SK-N-SH treated with all-trans-retinoic acid at 6 μM for 48 hours (cell line): ENCODE data around the gene SLC38A10.

Source experiments
- ATAC-seq: fragments of 200-7000 bp; cut with Tn5 transposase; 3 replicates; pipeline ENCODE4 v1.9.1; 2020; ENCODE audit warnings: mild to moderate bottlenecking, moderate library complexity
- ARNTL ChIP-seq: fragments of 450-650 bp; formaldehyde crosslinking; IDR thresholded peaks from 2 replicates; pipeline ENCODE4 v1.5.0; 2020; ENCODE audit warnings: low read depth, mild to moderate bottlenecking, moderate library complexity, borderline replicate concordance
- BACH2 ChIP-seq: fragments of 250-450 bp; sonication (Bioruptor Pico); IDR thresholded peaks from 2 replicates; pipeline ENCODE4 v1.9.0; 2021; ENCODE audit warnings: mild to moderate bottlenecking, borderline replicate concordance
- CSRNP3 ChIP-seq: fragments of 250-450 bp; sonication (Bioruptor Pico); IDR thresholded peaks from 2 replicates; pipeline ENCODE4 v1.5.1; 2021; ENCODE audit warnings: mild to moderate bottlenecking, moderate library complexity
- ESRRG ChIP-seq: fragments of 250-450 bp; sonication (Bioruptor Pico); IDR thresholded peaks from 2 replicates; pipeline ENCODE4 v1.6.1; 2021; ENCODE audit warnings: mild to moderate bottlenecking
- GLIS3 ChIP-seq: fragments of 250-450 bp; sonication (Bioruptor Pico); IDR thresholded peaks from 2 replicates; pipeline ENCODE4 v1.5.0; 2020; ENCODE audit warnings: mild to moderate bottlenecking, moderate library complexity
- ISL1 ChIP-seq: fragments of 250-450 bp; sonication (Bioruptor Pico); IDR thresholded peaks from 2 replicates; pipeline ENCODE4 v2.1.2; 2022; ENCODE audit warnings: mild to moderate bottlenecking, moderate library complexity
- OSR1 ChIP-seq: fragments of 250-450 bp; sonication (Bioruptor Pico); IDR thresholded peaks from 2 replicates; pipeline ENCODE4 v1.8.0; 2022; ENCODE audit warnings: moderate library complexity, mild to moderate bottlenecking, inconsistent platforms
- POU6F1 ChIP-seq: fragments of 250-450 bp; sonication (Bioruptor Pico); IDR thresholded peaks from 2 replicates; pipeline ENCODE4 v1.8.0; 2021; ENCODE audit warnings: low read depth, mild to moderate bottlenecking, moderate library complexity, borderline replicate concordance
- PPARA ChIP-seq: fragments of 250-450 bp; sonication (Bioruptor Pico); IDR thresholded peaks from 2 replicates; pipeline ENCODE4 v1.5.0; 2020; ENCODE audit warnings: mild to moderate bottlenecking, borderline replicate concordance
- RARB ChIP-seq: fragments of 250-450 bp; sonication (Bioruptor Pico); IDR thresholded peaks from 2 replicates; pipeline ENCODE4 v1.8.0; 2021; ENCODE audit warnings: mild to moderate bottlenecking, moderate library complexity
- SNAI2 ChIP-seq: fragments of 250-450 bp; sonication (Bioruptor Pico); IDR thresholded peaks from 2 replicates; pipeline ENCODE4 v1.5.0; 2020; ENCODE audit warnings: mild to moderate bottlenecking, moderate library complexity
- TCF4 ChIP-seq: fragments of 250-450 bp; sonication (Bioruptor Pico); IDR thresholded peaks from 2 replicates; pipeline ENCODE4 v1.8.0; 2021; ENCODE audit warnings: mild to moderate bottlenecking, moderate library complexity, borderline replicate concordance
- TOX ChIP-seq: fragments of 250-450 bp; sonication (Bioruptor Pico); IDR thresholded peaks from 2 replicates; pipeline ENCODE4 v1.8.0; 2021; ENCODE audit warnings: mild to moderate bottlenecking, moderate library complexity, borderline replicate concordance
- TSHZ2 ChIP-seq: fragments of 250-450 bp; sonication (Bioruptor Pico); IDR thresholded peaks from 2 replicates; pipeline ENCODE4 v1.5.0; 2020; ENCODE audit warnings: mild to moderate bottlenecking, moderate library complexity
- ZC3H10 ChIP-seq: fragments of 250-450 bp; sonication (Bioruptor Pico); IDR thresholded peaks from 2 replicates; pipeline ENCODE4 v1.5.1; 2021; ENCODE audit warnings: mild to moderate bottlenecking, moderate library complexity
- ZFP30 ChIP-seq: fragments of 450-650 bp; formaldehyde crosslinking; IDR thresholded peaks from 2 replicates; pipeline ENCODE4 v1.5.0; 2022; ENCODE audit warnings: mild to moderate bottlenecking, moderate library complexity
- ZNF565 ChIP-seq: fragments of 450-650 bp; formaldehyde crosslinking; conservative IDR thresholded peaks from 2 replicates; pipeline ENCODE4 v1.5.0; 2020; ENCODE audit warnings: low read depth, mild to moderate bottlenecking, moderate library complexity
- ZNF8 ChIP-seq: fragments of 450-650 bp; formaldehyde crosslinking; IDR thresholded peaks from 2 replicates; pipeline ENCODE4 v1.5.0; 2020; ENCODE audit warnings: mild to moderate bottlenecking, moderate library complexity
- TF ChIP-seq, protein P1 (sequence below): fragments of 250-450 bp; sonication (Bioruptor Pico); IDR thresholded peaks from 2 replicates; pipeline ENCODE4 v1.8.0; 2020; ENCODE audit warnings: mild to moderate bottlenecking, moderate library complexity, borderline replicate concordance
- TF ChIP-seq, protein P2 (sequence below): fragments of 250-450 bp; sonication (Bioruptor Pico); IDR thresholded peaks from 2 replicates; pipeline ENCODE4 v1.5.1; 2020; ENCODE audit warnings: low read depth, mild to moderate bottlenecking, moderate library complexity

The SLC38A10 gene

GRCh38 chr17:81263371-81264181, 31.5 kb downstream of the SLC38A10 start:
- ATAC-seq, result no peak
- TF ChIP-seq, protein P1, sequence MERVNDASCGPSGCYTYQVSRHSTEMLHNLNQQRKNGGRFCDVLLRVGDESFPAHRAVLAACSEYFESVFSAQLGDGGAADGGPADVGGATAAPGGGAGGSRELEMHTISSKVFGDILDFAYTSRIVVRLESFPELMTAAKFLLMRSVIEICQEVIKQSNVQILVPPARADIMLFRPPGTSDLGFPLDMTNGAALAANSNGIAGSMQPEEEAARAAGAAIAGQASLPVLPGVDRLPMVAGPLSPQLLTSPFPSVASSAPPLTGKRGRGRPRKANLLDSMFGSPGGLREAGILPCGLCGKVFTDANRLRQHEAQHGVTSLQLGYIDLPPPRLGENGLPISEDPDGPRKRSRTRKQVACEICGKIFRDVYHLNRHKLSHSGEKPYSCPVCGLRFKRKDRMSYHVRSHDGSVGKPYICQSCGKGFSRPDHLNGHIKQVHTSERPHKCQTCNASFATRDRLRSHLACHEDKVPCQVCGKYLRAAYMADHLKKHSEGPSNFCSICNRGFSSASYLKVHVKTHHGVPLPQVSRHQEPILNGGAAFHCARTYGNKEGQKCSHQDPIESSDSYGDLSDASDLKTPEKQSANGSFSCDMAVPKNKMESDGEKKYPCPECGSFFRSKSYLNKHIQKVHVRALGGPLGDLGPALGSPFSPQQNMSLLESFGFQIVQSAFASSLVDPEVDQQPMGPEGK (CRISPR knock-in tag), result no peak
- TF ChIP-seq BACH2 (CRISPR knock-in tag) (no peak), TOX (CRISPR knock-in tag) (no peak), SNAI2 (CRISPR knock-in tag) (no peak), ESRRG (CRISPR knock-in tag) (no peak), RARB (CRISPR knock-in tag) (no peak), ZFP30 (CRISPR knock-in tag) (no peak), ZNF565 (CRISPR knock-in tag) (no peak), ZNF8 (CRISPR knock-in tag) (no peak), PPARA (CRISPR knock-in tag) (no peak), TCF4 (no peak), ARNTL (CRISPR knock-in tag) (no peak), ZC3H10 (no peak), OSR1 (CRISPR knock-in tag) (no peak), GLIS3 (no peak), CSRNP3 (CRISPR knock-in tag) (no peak), ISL1 (CRISPR knock-in tag) (no peak)
- TF ChIP-seq, protein P2, sequence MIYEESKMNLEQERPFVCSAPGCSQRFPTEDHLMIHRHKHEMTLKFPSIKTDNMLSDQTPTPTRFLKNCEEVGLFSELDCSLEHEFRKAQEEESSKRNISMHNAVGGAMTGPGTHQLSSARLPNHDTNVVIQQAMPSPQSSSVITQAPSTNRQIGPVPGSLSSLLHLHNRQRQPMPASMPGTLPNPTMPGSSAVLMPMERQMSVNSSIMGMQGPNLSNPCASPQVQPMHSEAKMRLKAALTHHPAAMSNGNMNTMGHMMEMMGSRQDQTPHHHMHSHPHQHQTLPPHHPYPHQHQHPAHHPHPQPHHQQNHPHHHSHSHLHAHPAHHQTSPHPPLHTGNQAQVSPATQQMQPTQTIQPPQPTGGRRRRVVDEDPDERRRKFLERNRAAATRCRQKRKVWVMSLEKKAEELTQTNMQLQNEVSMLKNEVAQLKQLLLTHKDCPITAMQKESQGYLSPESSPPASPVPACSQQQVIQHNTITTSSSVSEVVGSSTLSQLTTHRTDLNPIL (CRISPR knock-in tag), result no peak
- TF ChIP-seq, all 23 proteins: peak for 0

DNA sequence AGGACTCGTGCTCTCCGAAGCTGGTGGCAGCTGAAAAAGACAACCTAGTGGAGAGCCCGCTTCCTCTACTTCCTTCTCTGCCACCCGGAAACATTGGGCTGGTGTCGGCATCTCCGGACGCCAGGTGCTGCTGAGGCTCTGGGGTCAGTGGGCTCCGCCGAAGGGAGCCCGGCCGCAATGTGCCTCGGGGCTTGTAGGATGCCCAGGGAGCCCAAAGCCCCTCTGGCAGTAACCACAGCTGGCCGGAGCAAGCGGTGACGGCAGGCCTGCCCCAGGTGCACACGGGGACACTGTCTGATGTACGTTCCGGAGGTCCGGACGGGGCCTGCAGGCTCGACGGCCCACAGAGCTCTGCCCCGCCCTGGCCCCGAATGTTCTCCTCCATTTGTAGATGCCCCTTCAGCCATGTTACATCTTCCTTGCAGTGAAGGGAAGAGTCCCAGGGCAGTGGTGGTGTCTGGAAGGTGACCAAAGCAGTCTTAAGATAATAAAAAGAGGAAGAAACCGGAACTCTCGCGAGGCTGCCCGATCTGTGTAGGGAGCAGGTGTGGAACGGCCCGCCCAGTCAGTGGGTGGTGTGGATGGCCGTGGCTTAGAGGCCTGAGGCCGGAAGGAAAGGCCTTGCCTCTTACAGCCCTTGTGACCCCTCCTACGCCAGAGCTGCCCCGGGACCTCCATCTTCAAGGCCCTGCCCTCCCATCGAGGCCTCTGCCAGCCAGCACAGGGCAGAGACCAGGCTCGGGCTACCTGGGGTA, 33.3 kb downstream of the SLC38A10 start:
- no peak for TF ChIP-seq BACH2 (CRISPR knock-in tag)
- no peak for TF ChIP-seq ISL1 (CRISPR knock-in tag)
- no peak for TF ChIP-seq TSHZ2 (CRISPR knock-in tag)
- TF ChIP-seq, protein P2 (CRISPR knock-in tag), result no peak

GRCh38 chr17:81261096-81261495, 34.0 kb downstream of the SLC38A10 start:
- no peak for ATAC-seq
- TF ChIP-seq TCF4, result no peak
- no peak for TF ChIP-seq POU6F1 (CRISPR knock-in tag)
- no peak for TF ChIP-seq GLIS3
- no peak for TF ChIP-seq ZNF8 (CRISPR knock-in tag)
- no peak for TF ChIP-seq ISL1 (CRISPR knock-in tag)
- no peak for TF ChIP-seq TSHZ2 (CRISPR knock-in tag)
- TF ChIP-seq ARNTL (CRISPR knock-in tag), result no peak
- no peak for TF ChIP-seq OSR1 (CRISPR knock-in tag)
- no peak for TF ChIP-seq ZC3H10
- no peak for TF ChIP-seq ZNF565 (CRISPR knock-in tag)

More for the DNA sequence above, 33.3 kb downstream of the SLC38A10 start:
- ATAC-seq, result no peak
